Breast epithelium (tissue), 3 donors: ENCODE measurements around the gene FUBP3.

Experiments used
- CTCF ChIP-seq, 3 donors: fragments of 450-650 bp; IDR thresholded peaks; one replicate each; pipeline ENCODE4 v1.5.1; 2016 to 2017; ENCODE audit warnings: antibody characterized with exemption in 3 of 3, mild to moderate bottlenecking in 3 of 3, moderate library complexity in 3 of 3
- POLR2A ChIP-seq: fragments of 450-650 bp; IDR thresholded peaks from one replicate; pipeline ENCODE4 v1.6.1; 2016; ENCODE audit warnings: antibody characterized with exemption, mild to moderate bottlenecking, moderate library complexity
- POLR2AphosphoS5 ChIP-seq, 3 donors: sonication (generic); formaldehyde crosslinking; IDR thresholded peaks; one replicate each; pipeline ENCODE4 v1.6.1; 2017; ENCODE audit warnings: antibody characterized with exemption in 3 of 3

- no peak for TF ChIP-seq CTCF (IDR thresholded peaks at IDR 0.05)
- TF ChIP-seq POLR2A = no peak
- no peak for TF ChIP-seq POLR2AphosphoS5 (IDR thresholded peaks at IDR 0.05)
Measured at GRCh38 chr9:130670644-130671043, 91.3 kb downstream of the FUBP3 start.
